ENCODE results near the gene BLMH. TPM values are rescaled to one million over a fixed set of nuclear protein-coding genes. Genes with fewer than 3 reads are reported as not detected.
"Not testable (repeated sequence)": the region's sequence is repeated elsewhere in the genome, so short reads cannot be mapped to it uniquely, and the experiment has no call there.

Gene BLMH
- total RNA-seq, 2 experiments from 2014 or later = 85.1 to 86.8 TPM

DNA sequence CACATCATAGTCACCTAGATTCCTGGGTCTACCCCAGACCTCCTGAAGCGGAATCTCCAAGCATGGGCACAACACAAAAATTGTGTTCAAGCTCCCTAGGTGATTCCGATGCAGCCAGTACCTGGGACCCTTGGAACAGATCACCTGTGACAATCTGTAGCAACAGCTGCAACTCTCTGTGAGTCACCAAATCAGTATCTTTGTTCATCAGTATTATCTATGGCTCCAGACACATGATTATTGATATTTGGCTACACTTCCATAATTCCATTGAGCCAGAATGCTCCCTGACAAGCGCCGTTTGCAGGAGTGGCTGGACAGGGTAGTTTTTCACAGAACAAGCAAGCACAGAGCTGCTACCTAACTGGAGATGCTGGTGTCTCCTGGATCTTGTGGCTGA is 72.4 kb downstream of the BLMH start:
- Mint-ChIP-seq H3K27me3 (no peaks in the 10 kb centered on the region), H3K36me3 (no peaks in the 10 kb centered on the region), H3K4me3 (no peak overlapping the region), H3K4me1 (no peaks in the 10 kb centered on the region), H3K9me3 (no peaks in the 10 kb centered on the region), H3K27ac (no peak overlapping the region)
- DNase-seq = no peak

GRCh38 chr17:30218799-30219198 is 72.9 kb downstream of the BLMH start:
- Mint-ChIP-seq H3K36me3 (no peaks in the 10 kb centered on the region), H3K9me3 (no peaks in the 10 kb centered on the region), H3K27ac (no peak overlapping the region), H3K4me3 (no peak overlapping the region), H3K27me3 (no peaks in the 10 kb centered on the region), H3K4me1 (no peaks in the 10 kb centered on the region)
- DNase-seq = no peak

- no peaks in the 10 kb centered on the region for H3K36me3 Mint-ChIP-seq
- H3K4me1 Mint-ChIP-seq = no peaks in the 10 kb centered on the region
- H3K9me3 Mint-ChIP-seq = no peaks in the 10 kb centered on the region
- H3K27me3 Mint-ChIP-seq = no peaks in the 10 kb centered on the region
- no peak overlapping the region for H3K27ac Mint-ChIP-seq
- H3K4me3 Mint-ChIP-seq = no peak overlapping the region
- DNase-seq = no peak
Measured at GRCh38 chr17:30217746-30218245, 73.9 kb downstream of the BLMH start.

DNA sequence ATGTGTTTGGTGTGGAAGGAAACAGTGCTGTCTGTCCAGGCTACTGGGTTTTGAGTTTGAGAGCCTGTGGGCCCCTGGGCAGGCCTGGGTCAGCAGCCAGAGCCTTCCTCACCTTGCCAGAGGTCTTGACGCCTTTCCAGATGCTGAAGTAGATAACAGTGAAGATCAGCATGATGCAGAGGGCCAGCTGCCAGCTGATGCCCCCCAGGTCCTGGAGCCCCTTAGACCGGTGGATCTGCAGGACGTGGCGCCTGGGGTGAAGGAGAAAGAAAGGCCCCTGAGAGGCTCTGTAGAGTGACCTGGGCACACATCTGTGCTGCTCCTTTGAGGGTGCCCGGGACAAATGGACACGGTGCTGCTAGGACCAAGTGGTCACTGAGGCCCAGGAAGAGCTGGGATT is 74.7 kb downstream of the BLMH start:
- Mint-ChIP-seq H3K9me3 (no peaks in the 10 kb centered on the region), H3K4me1 (no peaks in the 10 kb centered on the region), H3K4me3 (no peak overlapping the region), H3K27me3 (no peaks in the 10 kb centered on the region), H3K36me3 (no peaks in the 10 kb centered on the region), H3K27ac (no peak overlapping the region)
- no peak for DNase-seq

GRCh38 chr17:30212750-30213149 is 79.0 kb downstream of the BLMH start:
- no peaks in the 10 kb centered on the region for H3K9me3 Mint-ChIP-seq
- H3K27me3 Mint-ChIP-seq = no peaks in the 10 kb centered on the region
- H3K4me3 Mint-ChIP-seq = no peak overlapping the region
- H3K36me3 Mint-ChIP-seq = no peaks in the 10 kb centered on the region
- H3K4me1 Mint-ChIP-seq = peaks cover 5% of the 10 kb centered on the region
- H3K27ac Mint-ChIP-seq = no peak overlapping the region
- DNase-seq = no peak

- Mint-ChIP-seq H3K4me3 (no peak overlapping the region), H3K27me3 (no peaks in the 10 kb centered on the region), H3K36me3 (no peaks in the 10 kb centered on the region), H3K9me3 (no peaks in the 10 kb centered on the region), H3K4me1 (peaks cover 5% of the 10 kb centered on the region), H3K27ac (no peak overlapping the region)
- DNase-seq = no peak
Measured at GRCh38 chr17:30211371-30211770, 80.4 kb downstream of the BLMH start.

DNA sequence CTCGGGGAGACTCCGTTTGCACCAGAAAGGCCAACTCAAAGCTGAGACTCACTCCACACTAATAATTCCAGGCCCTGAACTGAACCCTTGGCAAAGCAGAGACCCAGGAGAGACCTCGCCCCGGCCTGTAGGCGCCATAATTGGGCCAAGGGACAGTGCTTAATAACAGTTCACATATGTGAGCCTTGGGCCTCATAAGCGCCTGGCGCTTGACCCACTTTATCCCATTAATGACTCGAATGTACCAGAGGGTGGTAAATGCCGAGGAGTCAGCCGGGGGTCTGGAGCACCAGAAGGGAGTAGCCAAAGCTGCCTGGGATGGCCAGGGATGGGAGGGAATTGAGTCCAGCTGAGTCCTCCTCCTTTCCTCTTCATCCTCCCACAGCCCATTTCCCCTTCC is 80.8 kb downstream of the BLMH start:
- Mint-ChIP-seq H3K9me3 (no peaks in the 10 kb centered on the region), H3K4me3 (no peak overlapping the region), H3K27me3 (no peaks in the 10 kb centered on the region), H3K4me1 (peaks cover 5% of the 10 kb centered on the region), H3K36me3 (no peaks in the 10 kb centered on the region), H3K27ac (no peak overlapping the region)
- DNase-seq = no peak

DNA sequence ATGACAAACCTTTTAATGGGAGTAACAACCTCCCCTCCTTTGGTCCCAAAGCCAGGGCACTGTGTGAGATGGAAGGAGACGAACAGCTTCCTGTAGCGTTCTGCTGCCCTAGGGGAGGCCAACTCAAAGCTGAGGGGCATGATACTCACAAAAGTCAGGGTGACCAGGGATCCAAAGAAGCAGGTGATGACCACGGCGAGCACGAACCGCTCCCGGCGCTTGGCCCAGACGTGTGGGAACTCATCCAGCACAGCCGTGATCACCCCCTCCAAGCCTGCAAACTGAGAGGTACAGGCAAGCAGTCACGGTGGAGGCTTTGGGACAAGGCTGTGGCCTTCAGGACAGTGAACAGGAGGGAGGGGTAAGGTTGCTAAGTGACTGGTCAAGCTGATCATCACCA is 81.4 kb downstream of the BLMH start:
- no peak overlapping the region for H3K4me3 Mint-ChIP-seq
- no peak for DNase-seq
- no peaks in the 10 kb centered on the region for H3K27me3 Mint-ChIP-seq

GRCh38 chr17:30209930-30210329 is 81.8 kb downstream of the BLMH start:
- DNase-seq = no peak
- no peaks in the 10 kb centered on the region for H3K9me3 Mint-ChIP-seq
- H3K27me3 Mint-ChIP-seq = no peaks in the 10 kb centered on the region
- peaks cover 5% of the 10 kb centered on the region for H3K4me1 Mint-ChIP-seq
- no peak overlapping the region for H3K4me3 Mint-ChIP-seq
- H3K27ac Mint-ChIP-seq = no peak overlapping the region
- H3K36me3 Mint-ChIP-seq = no peaks in the 10 kb centered on the region

More for the DNA sequence above, 81.4 kb downstream of the BLMH start:
- no peaks in the 10 kb centered on the region for H3K9me3 Mint-ChIP-seq
- peaks cover 5% of the 10 kb centered on the region for H3K4me1 Mint-ChIP-seq
- no peak overlapping the region for H3K27ac Mint-ChIP-seq
- no peaks in the 10 kb centered on the region for H3K36me3 Mint-ChIP-seq

GRCh38 chr17:30208214-30208613 is 83.5 kb downstream of the BLMH start:
- Mint-ChIP-seq H3K9me3 (no peaks in the 10 kb centered on the region), H3K4me3 (no peak overlapping the region), H3K27me3 (peaks cover 8% of the 10 kb centered on the region), H3K36me3 (no peaks in the 10 kb centered on the region), H3K4me1 (peaks cover 5% of the 10 kb centered on the region), H3K27ac (no peak overlapping the region)
- no peak for DNase-seq

DNA sequence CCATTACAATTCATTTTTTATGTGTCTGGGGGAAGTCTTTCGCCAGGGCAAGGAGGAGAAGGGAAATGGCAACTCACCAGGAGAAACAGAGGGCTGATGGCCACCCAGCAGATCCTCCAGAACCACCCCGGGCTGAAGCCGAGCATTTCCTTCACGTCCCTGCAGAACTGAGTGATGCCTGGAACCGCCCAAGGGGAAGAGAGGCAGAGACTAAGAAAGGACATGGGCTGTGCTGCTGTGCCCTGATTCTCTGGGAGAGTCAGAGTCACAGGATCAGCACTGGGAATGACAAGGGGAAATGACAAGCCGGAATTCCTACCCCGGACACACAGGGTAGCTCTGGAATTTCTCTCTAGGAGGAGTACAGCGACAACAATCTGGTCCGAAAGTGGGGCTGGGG is 84.1 kb downstream of the BLMH start:
- H3K36me3 Mint-ChIP-seq = no peaks in the 10 kb centered on the region
- DNase-seq = no peak
- no peak overlapping the region for H3K4me3 Mint-ChIP-seq
- no peaks in the 10 kb centered on the region for H3K9me3 Mint-ChIP-seq
- peaks cover 11% of the 10 kb centered on the region for H3K27me3 Mint-ChIP-seq
- peaks cover 5% of the 10 kb centered on the region for H3K4me1 Mint-ChIP-seq
- H3K27ac Mint-ChIP-seq = no peak overlapping the region

DNA sequence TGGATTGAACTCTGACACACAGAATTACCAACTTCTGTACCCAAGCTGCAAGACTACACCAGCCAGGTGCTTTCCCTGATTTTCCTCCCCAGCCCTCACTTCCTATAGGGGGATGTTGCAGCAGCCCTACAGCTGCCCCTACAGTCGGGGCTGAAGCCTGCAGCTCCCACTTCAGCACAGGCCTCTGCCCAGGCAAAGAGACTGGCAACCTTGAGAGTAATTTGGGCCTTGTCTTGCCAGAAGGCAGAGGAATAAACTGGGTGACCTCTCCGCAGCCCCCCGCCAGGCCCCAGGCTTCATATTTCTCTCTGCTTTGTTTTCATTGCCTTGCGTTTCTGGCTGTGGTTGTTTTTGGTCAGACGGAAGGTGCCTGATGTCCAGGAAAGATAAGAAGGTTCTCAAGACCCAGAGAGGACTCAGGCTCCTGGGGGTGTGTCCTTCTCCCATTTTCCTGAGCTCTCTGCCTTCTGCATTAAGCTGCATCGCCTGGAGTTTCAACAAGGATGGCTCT is 88.2 kb downstream of the BLMH start:
- H3K4me3 Mint-ChIP-seq = no peak overlapping the region
- no peak overlapping the region for H3K27ac Mint-ChIP-seq
- H3K36me3 Mint-ChIP-seq = no peaks in the 10 kb centered on the region
- no peak for DNase-seq
- peaks cover 11% of the 10 kb centered on the region for H3K27me3 Mint-ChIP-seq
- no peaks in the 10 kb centered on the region for H3K9me3 Mint-ChIP-seq
- peaks cover 5% of the 10 kb centered on the region for H3K4me1 Mint-ChIP-seq

GRCh38 chr17:30200656-30201055 is 91.1 kb downstream of the BLMH start:
- not testable (repeated sequence) for H3K4me1 Mint-ChIP-seq, DNase-seq, H3K36me3 Mint-ChIP-seq, H3K9me3 Mint-ChIP-seq, H3K27ac Mint-ChIP-seq, H3K4me3 Mint-ChIP-seq
- peaks cover 11% of the 10 kb centered on the region for H3K27me3 Mint-ChIP-seq

GRCh38 chr17:30200106-30200505 is 91.6 kb downstream of the BLMH start:
- no peaks in the 10 kb centered on the region for H3K36me3 Mint-ChIP-seq
- H3K9me3 Mint-ChIP-seq = no peaks in the 10 kb centered on the region
- DNase-seq = no peak
- H3K27ac Mint-ChIP-seq = no peak overlapping the region
- no peak overlapping the region for H3K4me3 Mint-ChIP-seq
- no peaks in the 10 kb centered on the region for H3K4me1 Mint-ChIP-seq
- peaks cover 11% of the 10 kb centered on the region for H3K27me3 Mint-ChIP-seq

GRCh38 chr17:30199600-30199999 is 92.1 kb downstream of the BLMH start:
- H3K27ac Mint-ChIP-seq = no peak overlapping the region

More at GRCh38 chr17:30199600-30199999, 92.1 kb downstream of the BLMH start:
- DNase-seq = no peak
- Mint-ChIP-seq H3K27me3 (peaks cover 9% of the 10 kb centered on the region), H3K4me1 (no peaks in the 10 kb centered on the region), H3K9me3 (no peaks in the 10 kb centered on the region), H3K4me3 (no peak overlapping the region), H3K36me3 (no peaks in the 10 kb centered on the region)
